ENCODE results near the gene RNF4.

Gene RNF4

DNA sequence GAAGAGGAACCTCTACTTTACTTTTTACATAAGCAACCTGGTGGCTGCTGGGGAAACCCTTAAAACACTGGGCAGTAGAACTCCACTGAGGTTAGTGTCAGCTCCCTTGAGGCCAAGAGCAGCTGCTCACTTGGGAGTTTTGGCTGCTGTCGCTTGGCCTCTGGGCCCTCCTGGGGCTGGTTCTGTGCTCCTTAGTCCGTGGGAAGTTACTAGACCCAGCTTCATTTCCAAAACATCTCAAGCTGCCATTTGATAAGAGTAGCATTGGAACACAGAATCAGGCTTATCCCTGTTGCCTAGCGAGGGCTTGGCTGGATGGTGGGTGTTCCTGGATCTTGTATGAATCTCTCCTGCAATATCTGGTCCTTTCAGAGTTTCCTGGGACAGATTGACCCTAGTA lies 26.1 kb downstream of the RNF4 start:
- H3K27ac ChIP-seq (ENCODE audit: low read depth, low read length): peak overlapping the region; percentile 15; the same call in 1 of the 2 replicates
- H3K4me1 ChIP-seq (ENCODE audit: control insufficient read depth, insufficient read depth, low read length, unreplicated experiment): peaks cover 22% of the 10 kb centered on the region
- no peak overlapping the region for H3K4me3 ChIP-seq (ENCODE audit: low read depth, low read length)
- H2AFZ ChIP-seq (ENCODE audit: low read length, unreplicated experiment): no peak overlapping the region
- H3K27me3 ChIP-seq (ENCODE audit: insufficient read depth, low read length): no peaks in the 10 kb centered on the region
- peaks cover 27% of the 10 kb centered on the region for H3K36me3 ChIP-seq (ENCODE audit: insufficient read depth, low read length)
- H3K79me2 ChIP-seq (ENCODE audit: control insufficient read depth, insufficient read depth, low read length, unreplicated experiment): peaks cover 66% of the 10 kb centered on the region

DNA sequence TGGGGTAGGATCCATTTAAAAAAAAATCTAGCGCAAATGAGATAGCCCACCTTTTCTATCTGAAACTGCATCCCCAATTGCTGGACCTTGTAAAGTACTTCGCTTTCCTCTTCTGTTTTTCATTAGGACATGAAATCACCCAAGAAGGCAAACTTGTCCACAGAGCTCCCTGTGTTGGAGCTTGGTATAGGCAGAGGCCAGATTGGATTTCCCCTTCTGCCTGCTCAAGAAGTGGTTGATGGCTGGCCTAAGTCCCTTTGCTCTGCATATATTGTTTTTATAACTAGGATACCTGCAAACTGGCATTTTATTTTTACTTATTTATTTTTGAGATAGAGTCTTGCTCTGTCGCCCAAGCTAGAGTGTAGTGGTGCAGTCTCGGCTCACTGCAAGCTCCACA lies 28.4 kb downstream of the RNF4 start:
- Histone ChIP-seq H3K27ac (ENCODE audit: low read depth, low read length) (no peak overlapping the region), H3K79me2 (ENCODE audit: control insufficient read depth, insufficient read depth, low read length, unreplicated experiment) (peaks cover 68% of the 10 kb centered on the region), H3K36me3 (ENCODE audit: insufficient read depth, low read length) (peaks cover 27% of the 10 kb centered on the region), H2AFZ (ENCODE audit: low read length, unreplicated experiment) (no peak overlapping the region), H3K4me1 (ENCODE audit: control insufficient read depth, insufficient read depth, low read length, unreplicated experiment) (peaks cover 10% of the 10 kb centered on the region), H3K4me3 (ENCODE audit: low read depth, low read length) (no peak overlapping the region), H3K27me3 (ENCODE audit: insufficient read depth, low read length) (no peaks in the 10 kb centered on the region)

DNA sequence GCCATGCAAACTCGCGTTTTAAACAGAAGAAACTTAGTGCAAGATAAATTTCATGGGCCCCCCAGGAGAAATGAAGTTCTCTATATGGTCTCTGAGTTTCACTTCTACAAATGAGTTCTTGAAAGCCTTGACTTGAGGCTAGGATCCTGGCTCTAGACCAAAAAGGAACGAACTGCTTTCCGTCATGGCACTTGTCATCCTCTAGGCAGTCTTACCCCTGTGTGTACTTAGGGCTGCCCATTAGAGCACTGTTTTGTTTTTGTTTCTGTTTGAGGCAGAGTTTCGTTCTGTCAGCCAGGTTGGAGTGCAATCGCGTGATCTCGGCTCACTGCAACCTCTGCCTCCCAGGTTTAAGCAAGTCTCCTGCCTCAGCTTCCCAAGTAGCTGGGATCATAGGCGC lies 29.0 kb downstream of the RNF4 start:
- Histone ChIP-seq H3K4me1 (ENCODE audit: control insufficient read depth, insufficient read depth, low read length, unreplicated experiment) (peaks cover 10% of the 10 kb centered on the region), H3K36me3 (ENCODE audit: insufficient read depth, low read length) (peaks cover 21% of the 10 kb centered on the region), H3K27me3 (ENCODE audit: insufficient read depth, low read length) (no peaks in the 10 kb centered on the region), H3K4me3 (ENCODE audit: low read depth, low read length) (no peak overlapping the region), H3K27ac (ENCODE audit: low read depth, low read length) (no peak overlapping the region), H3K79me2 (ENCODE audit: control insufficient read depth, insufficient read depth, low read length, unreplicated experiment) (peaks cover 62% of the 10 kb centered on the region), H2AFZ (ENCODE audit: low read length, unreplicated experiment) (no peak overlapping the region)

DNA sequence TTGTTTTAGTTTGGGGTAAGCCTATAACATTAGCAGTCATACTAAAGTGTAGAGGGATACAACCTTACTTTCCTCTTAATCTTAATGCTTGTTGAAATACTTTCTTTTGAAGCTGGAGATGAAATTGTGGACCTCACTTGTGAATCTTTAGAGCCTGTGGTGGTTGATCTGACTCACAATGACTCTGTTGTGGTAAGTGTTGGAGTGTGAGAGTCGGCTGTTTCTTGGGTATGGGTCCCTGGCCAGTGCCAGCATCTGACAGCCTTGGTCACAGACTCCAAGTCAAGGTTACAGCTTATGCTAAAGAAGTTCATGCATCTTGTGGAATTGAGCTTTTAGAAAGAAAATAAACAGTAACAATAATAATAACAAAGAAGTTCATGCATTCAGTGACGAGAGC lies 31.6 kb downstream of the RNF4 start:
- no peaks in the 10 kb centered on the region for H3K4me1 ChIP-seq (ENCODE audit: control insufficient read depth, insufficient read depth, low read length, unreplicated experiment)
- H3K27me3 ChIP-seq (ENCODE audit: insufficient read depth, low read length): no peaks in the 10 kb centered on the region
- no peak overlapping the region for H2AFZ ChIP-seq (ENCODE audit: low read length, unreplicated experiment)
- H3K79me2 ChIP-seq (ENCODE audit: control insufficient read depth, insufficient read depth, low read length, unreplicated experiment): peaks cover 57% of the 10 kb centered on the region
- no peak overlapping the region for H3K4me3 ChIP-seq (ENCODE audit: low read depth, low read length)
- no peak overlapping the region for H3K27ac ChIP-seq (ENCODE audit: low read depth, low read length)
- H3K36me3 ChIP-seq (ENCODE audit: insufficient read depth, low read length): peaks cover 16% of the 10 kb centered on the region

DNA sequence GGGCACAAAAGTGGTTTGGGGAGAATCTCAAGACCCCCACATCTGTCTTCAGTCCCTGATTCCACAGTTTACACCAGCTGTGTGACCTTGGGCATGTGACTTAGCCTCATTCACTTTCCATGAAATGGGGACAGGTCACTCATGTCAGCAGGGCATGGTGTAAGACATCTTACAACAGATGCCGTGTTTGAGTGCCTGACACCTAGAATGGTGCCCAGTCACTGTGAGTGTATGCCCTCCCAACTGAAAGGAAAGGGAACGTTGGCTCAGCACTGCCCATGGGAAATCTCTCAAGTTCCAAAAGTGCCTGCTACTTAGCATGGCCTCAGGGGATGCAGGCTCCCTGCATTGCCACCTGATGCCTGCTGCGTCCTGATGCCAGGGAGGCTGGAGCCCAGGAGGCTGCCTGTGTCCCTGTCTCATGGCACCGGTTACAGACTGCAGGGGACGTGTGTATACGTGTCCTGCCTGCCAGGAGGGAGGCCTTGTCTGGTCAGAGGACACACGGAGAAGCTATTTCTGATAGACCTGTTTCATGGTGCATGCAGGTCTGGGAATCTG lies 32.2 kb downstream of the RNF4 start:
- no peaks in the 10 kb centered on the region for H3K27me3 ChIP-seq (ENCODE audit: insufficient read depth, low read length)
- no peak overlapping the region for H3K4me3 ChIP-seq (ENCODE audit: low read depth, low read length)
- H3K4me1 ChIP-seq (ENCODE audit: control insufficient read depth, insufficient read depth, low read length, unreplicated experiment): no peaks in the 10 kb centered on the region
- peaks cover 16% of the 10 kb centered on the region for H3K36me3 ChIP-seq (ENCODE audit: insufficient read depth, low read length)
- no peak overlapping the region for H2AFZ ChIP-seq (ENCODE audit: low read length, unreplicated experiment)
- H3K79me2 ChIP-seq (ENCODE audit: control insufficient read depth, insufficient read depth, low read length, unreplicated experiment): peaks cover 57% of the 10 kb centered on the region
- H3K27ac ChIP-seq (ENCODE audit: low read depth, low read length): no peak overlapping the region

DNA sequence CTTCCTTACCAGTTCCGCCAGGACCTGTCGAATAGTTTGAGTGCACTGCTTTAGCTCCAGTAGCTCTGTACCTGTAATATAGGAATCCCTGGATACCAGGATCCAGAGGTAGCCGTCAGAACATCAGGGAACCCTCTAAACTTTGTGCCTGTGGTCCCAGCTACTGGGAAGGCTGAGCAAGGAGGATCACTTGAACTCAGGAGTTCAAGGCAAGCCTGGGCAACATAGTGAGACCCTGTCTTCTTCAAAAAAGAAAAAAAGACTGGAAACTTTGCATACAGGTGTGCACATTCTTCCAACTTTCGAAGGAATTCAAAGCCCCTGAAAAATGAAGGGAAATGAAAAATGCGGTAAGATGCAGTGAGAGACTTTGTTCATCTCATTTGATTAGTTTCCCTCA lies 34.9 kb downstream of the RNF4 start:
- Histone ChIP-seq H3K36me3 (ENCODE audit: insufficient read depth, low read length) (peaks cover 16% of the 10 kb centered on the region), H3K79me2 (ENCODE audit: control insufficient read depth, insufficient read depth, low read length, unreplicated experiment) (peaks cover 56% of the 10 kb centered on the region), H3K4me3 (ENCODE audit: low read depth, low read length) (no peak overlapping the region), H3K27ac (ENCODE audit: low read depth, low read length) (no peak overlapping the region), H3K27me3 (ENCODE audit: insufficient read depth, low read length) (no peaks in the 10 kb centered on the region), H2AFZ (ENCODE audit: low read length, unreplicated experiment) (no peak overlapping the region), H3K4me1 (ENCODE audit: control insufficient read depth, insufficient read depth, low read length, unreplicated experiment) (no peaks in the 10 kb centered on the region)

DNA sequence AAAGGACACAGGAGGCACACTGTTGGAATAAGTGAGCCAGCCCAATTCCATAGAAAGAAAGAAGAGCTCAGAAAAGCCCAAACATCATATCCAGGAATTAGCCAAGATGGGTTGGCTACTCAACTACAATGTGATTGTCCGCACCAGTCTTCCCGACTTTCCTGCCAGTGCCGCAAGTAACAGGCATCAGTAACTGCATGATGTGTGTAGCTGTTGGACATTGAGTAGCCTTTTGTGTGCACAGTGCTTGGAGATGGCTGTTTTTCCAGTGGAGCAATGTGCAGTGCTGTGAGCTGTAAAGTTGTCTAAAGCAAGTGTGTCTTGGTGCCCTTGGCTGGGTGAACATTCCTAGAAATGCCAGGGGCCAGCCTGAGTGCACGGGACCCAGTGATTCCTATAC lies 38.4 kb downstream of the RNF4 start:
- H3K27ac ChIP-seq (ENCODE audit: low read depth, low read length): no peak overlapping the region
- H2AFZ ChIP-seq (ENCODE audit: low read length, unreplicated experiment): no peak overlapping the region
- peaks cover 30% of the 10 kb centered on the region for H3K79me2 ChIP-seq (ENCODE audit: control insufficient read depth, insufficient read depth, low read length, unreplicated experiment)
- no peak overlapping the region for H3K4me3 ChIP-seq (ENCODE audit: low read depth, low read length)
- H3K36me3 ChIP-seq (ENCODE audit: insufficient read depth, low read length): peaks cover 11% of the 10 kb centered on the region; the same call in 1 of the 2 replicates
- no peaks in the 10 kb centered on the region for H3K27me3 ChIP-seq (ENCODE audit: insufficient read depth, low read length)
- no peaks in the 10 kb centered on the region for H3K4me1 ChIP-seq (ENCODE audit: control insufficient read depth, insufficient read depth, low read length, unreplicated experiment)

DNA sequence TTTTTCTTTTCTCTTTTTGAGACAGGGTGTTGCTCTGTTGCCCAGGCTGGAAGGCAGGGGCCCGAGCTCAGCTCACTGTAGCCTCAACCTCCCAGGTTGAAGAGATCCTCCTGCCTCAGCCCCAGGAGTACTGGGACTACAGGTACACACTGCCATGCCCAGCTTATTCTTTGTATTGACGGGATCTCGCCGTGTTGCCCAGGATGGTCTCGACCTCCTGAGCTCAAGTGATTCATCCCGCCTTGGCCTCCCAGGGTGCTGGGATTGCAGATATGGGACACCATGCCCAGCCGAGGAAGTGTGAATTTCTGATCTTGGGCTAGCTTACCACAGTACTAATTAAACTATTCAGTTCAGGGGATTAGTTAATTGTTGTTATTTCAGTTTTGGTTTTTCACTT lies 38.9 kb downstream of the RNF4 start:
- Histone ChIP-seq H3K36me3 (ENCODE audit: insufficient read depth, low read length) (peaks cover 13% of the 10 kb centered on the region; the same call in 1 of the 2 replicates), H3K4me3 (ENCODE audit: low read depth, low read length) (no peak overlapping the region), H3K27me3 (ENCODE audit: insufficient read depth, low read length) (no peaks in the 10 kb centered on the region), H3K4me1 (ENCODE audit: control insufficient read depth, insufficient read depth, low read length, unreplicated experiment) (no peaks in the 10 kb centered on the region), H3K79me2 (ENCODE audit: control insufficient read depth, insufficient read depth, low read length, unreplicated experiment) (peaks cover 30% of the 10 kb centered on the region), H3K27ac (ENCODE audit: low read depth, low read length) (no peak overlapping the region), H2AFZ (ENCODE audit: low read length, unreplicated experiment) (no peak overlapping the region)

DNA sequence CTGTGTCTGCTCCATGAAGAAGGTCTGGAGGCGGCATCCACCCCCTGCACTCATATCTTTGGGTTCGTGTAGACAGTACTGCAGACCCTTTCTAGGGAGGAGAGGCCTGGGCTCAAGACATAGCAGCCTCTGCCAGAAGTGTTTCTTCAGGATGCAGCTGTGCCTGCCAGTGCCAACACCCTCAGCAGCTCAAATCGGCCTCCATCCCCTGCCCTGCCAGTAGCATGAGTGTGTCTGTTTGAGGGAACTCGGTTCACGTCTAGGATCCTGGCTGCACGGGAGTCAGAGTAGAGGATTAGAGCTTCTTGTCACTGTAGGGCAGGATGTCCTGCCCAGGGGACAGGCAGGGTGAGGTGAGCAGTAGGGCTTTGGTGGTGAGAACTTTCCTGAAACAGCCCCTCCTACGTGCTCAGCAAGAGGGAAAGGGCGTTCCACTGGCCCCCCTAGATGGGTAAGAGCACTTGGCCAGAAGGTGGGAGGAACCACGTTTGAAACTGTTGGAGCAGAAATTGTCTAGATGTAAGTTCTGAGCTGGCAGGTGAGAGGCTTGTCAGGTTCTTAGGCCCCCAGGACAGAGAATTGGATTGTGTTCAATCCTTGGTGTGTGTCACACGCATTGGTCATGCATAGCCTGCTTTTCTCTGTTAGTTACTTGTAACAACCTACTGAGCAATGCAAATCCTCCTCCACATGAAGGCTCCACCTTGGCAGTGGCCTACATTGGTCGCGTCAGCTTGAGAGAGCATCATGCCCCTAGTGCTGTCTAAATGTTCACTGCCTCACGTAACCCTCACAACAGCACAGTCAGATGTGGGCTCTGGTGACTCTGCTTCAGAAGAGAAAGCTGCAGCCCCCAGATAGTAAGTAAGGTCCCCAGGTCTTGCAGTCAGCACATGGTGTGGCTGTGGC lies 41.7 kb downstream of the RNF4 start:
- Histone ChIP-seq H3K27me3 (ENCODE audit: insufficient read depth, low read length) (no peaks in the 10 kb centered on the region), H3K79me2 (ENCODE audit: control insufficient read depth, insufficient read depth, low read length, unreplicated experiment) (peaks cover 15% of the 10 kb centered on the region), H2AFZ (ENCODE audit: low read length, unreplicated experiment) (no peak overlapping the region), H3K36me3 (ENCODE audit: insufficient read depth, low read length) (peaks cover 15% of the 10 kb centered on the region; the same call in 1 of the 2 replicates), H3K4me3 (ENCODE audit: low read depth, low read length) (no peak overlapping the region), H3K4me1 (ENCODE audit: control insufficient read depth, insufficient read depth, low read length, unreplicated experiment) (no peaks in the 10 kb centered on the region), H3K27ac (ENCODE audit: low read depth, low read length) (no peak overlapping the region)

DNA sequence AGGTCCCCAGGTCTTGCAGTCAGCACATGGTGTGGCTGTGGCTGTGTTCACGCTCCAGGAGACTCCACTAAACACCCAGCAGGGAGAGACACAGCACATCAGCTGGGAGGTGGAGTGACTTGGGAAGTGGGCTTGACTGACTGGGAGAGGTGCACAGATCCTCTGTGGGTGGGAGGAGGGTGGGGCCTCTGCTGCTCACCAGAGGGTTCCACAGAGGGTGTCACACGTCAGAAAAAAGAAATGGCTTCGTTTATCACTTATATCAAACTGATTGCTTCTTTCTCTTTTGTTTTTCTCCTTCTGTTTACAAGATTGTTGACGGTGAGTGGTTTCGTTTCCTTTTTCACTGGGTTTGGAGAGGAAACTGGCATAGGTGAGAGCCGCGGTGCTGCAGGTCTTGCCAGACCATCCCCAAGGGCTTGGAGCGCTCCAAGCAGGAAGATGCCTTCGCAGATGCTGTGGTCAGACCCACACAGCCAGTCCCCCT lies 42.8 kb downstream of the RNF4 start:
- H3K27ac ChIP-seq (ENCODE audit: low read depth, low read length): no peak overlapping the region
- no peaks in the 10 kb centered on the region for H3K4me1 ChIP-seq (ENCODE audit: control insufficient read depth, insufficient read depth, low read length, unreplicated experiment)
- no peak overlapping the region for H3K4me3 ChIP-seq (ENCODE audit: low read depth, low read length)
- H2AFZ ChIP-seq (ENCODE audit: low read length, unreplicated experiment): no peak overlapping the region
- peaks cover 7% of the 10 kb centered on the region for H3K79me2 ChIP-seq (ENCODE audit: control insufficient read depth, insufficient read depth, low read length, unreplicated experiment)
- peaks cover 23% of the 10 kb centered on the region; the same call in 1 of the 2 replicates for H3K36me3 ChIP-seq (ENCODE audit: insufficient read depth, low read length)
- H3K27me3 ChIP-seq (ENCODE audit: insufficient read depth, low read length): no peaks in the 10 kb centered on the region

All from ACC112 (cell line).